BJ (cell line): Measurements from ENCODE around the gene CHCHD3. TPM values are rescaled to one million over a fixed set of nuclear protein-coding genes. Genes with fewer than 3 reads are reported as not detected.
A peak's percentile ranks its signal among the peaks of the same experiment; 100 is the strongest.

Source experiments
- CTCF ChIA-PET: fragments of 350-600 bp; formaldehyde crosslinking; extraction: SDS; loops from one replicate; lab custom pipeline; 2021; ENCODE audit warnings: antibody characterized with exemption, inconsistent platforms; lab: Yijun Ruan, JAX
- POLR2A ChIA-PET: fragments of 300-600 bp; sonication (Branson Sonifier 250); formaldehyde crosslinking; extraction: SDS; loops from one replicate; lab custom pipeline; 2021; ENCODE audit warnings: antibody characterized with exemption; lab: Charles Lee
- DNase-seq: peaks from one replicate; pipeline ENCODE4 v3.0.0-alpha.2; 2011; ENCODE audit warnings: low read depth
- H3K27me3 ChIP-seq: 2 replicates; pipeline ENCODE4 v1.6.0; 2011; ENCODE audit warnings: low read length; ENCODE audit not compliant: control insufficient read depth, insufficient read depth
- H3K36me3 ChIP-seq: 2 replicates; pipeline ENCODE4 v1.5.1; 2011; ENCODE audit warnings: low read length; ENCODE audit not compliant: control insufficient read depth, insufficient read depth
- H3K4me3 ChIP-seq: 2 replicates; pipeline ENCODE4 v1.5.1; 2011; ENCODE audit warnings: low read depth, mild to moderate bottlenecking, control low read depth, low read length
- CTCF ChIP-seq: IDR thresholded peaks from 2 replicates; pipeline ENCODE4 v1.5.1; 2011; ENCODE audit warnings: low read depth, mild to moderate bottlenecking, control low read depth, inconsistent platforms, low read length, moderate library complexity; ENCODE audit not compliant: insufficient read depth
- polyA plus RNA-seq: library from polyadenylated mRNA; depleted of rRNA; stranded (reverse); fragments of >200 nt; gene quantifications from 2 replicates; pipeline ENCODE4 v1.2.3, GENCODE V29; 2011

CHCHD3 gene
- polyA plus RNA-seq, 1 experiment, result 47.2 TPM

GRCh38 chr7:132790104-132790503 is 291.8 kb downstream of the CHCHD3 start:
- H3K36me3 ChIP-seq, result no peaks in the 10 kb centered on the region
- no peak for TF ChIP-seq CTCF
- no peak overlapping the region for H3K4me3 ChIP-seq
- no peaks in the 10 kb centered on the region for H3K27me3 ChIP-seq
- CTCF ChIA-PET, result no interaction called here
- POLR2A ChIA-PET, result no interaction called here
- DNase-seq, result no peak

GRCh38 chr7:132789281-132789680 is 292.6 kb downstream of the CHCHD3 start:
- CTCF ChIA-PET, result interaction anchor here (0.9 kb wide), 1 partner anchor 9 kb away, joined by 3 read pairs; no protein-coding TSS in a partner anchor
- POLR2A ChIA-PET, result no interaction called here
- no peaks in the 10 kb centered on the region for H3K27me3 ChIP-seq

GRCh38 chr7:132785870-132786269 is 296.0 kb downstream of the CHCHD3 start:
- no peak for DNase-seq
- Histone ChIP-seq H3K4me3 (no peak overlapping the region), H3K27me3 (no peaks in the 10 kb centered on the region), H3K36me3 (no peaks in the 10 kb centered on the region)
- ChIA-PET POLR2A (no interaction called here), CTCF (no interaction called here)
- no peak for TF ChIP-seq CTCF

More at GRCh38 chr7:132789281-132789680, 292.6 kb downstream of the CHCHD3 start:
- DNase-seq, result peak; percentile 17
- Histone ChIP-seq H3K36me3 (no peaks in the 10 kb centered on the region), H3K4me3 (no peak overlapping the region)
- no peak for TF ChIP-seq CTCF

- ChIA-PET POLR2A (no interaction called here), CTCF (no interaction called here)
- DNase-seq, result no peak
- Histone ChIP-seq H3K27me3 (no peaks in the 10 kb centered on the region), H3K36me3 (no peaks in the 10 kb centered on the region), H3K4me3 (no peak overlapping the region)
- TF ChIP-seq CTCF, result no peak
Observed at GRCh38 chr7:132784406-132784805, 297.5 kb downstream of the CHCHD3 start.

- DNase-seq, result peak; percentile 15
- no peaks in the 10 kb centered on the region for H3K27me3 ChIP-seq
- H3K36me3 ChIP-seq, result no peaks in the 10 kb centered on the region
- TF ChIP-seq CTCF, result no peak
- POLR2A ChIA-PET, result no interaction called here
- CTCF ChIA-PET, result interaction anchor here (1.4 kb wide), 1 partner anchor 9 kb away, joined by 3 read pairs; no protein-coding TSS in a partner anchor
- no peak overlapping the region for H3K4me3 ChIP-seq
Observed at GRCh38 chr7:132783824-132784223, 298.1 kb downstream of the CHCHD3 start.
